Adipocyte (in vitro differentiated cells): ENCODE results near the gene MGAT5B.

Experiments
- DNase-seq: peaks from one replicate; pipeline ENCODE4 v3.0.0-alpha.2; 2015; ENCODE audit warnings: low read depth
- H3K27me3 ChIP-seq: replicated peaks from 2 replicates; pipeline ENCODE4 v1.7.0; 2013; ENCODE audit warnings: mild to moderate bottlenecking, low read length, moderate library complexity; ENCODE audit not compliant: control insufficient read depth, insufficient read depth
- H3K36me3 ChIP-seq: 2 replicates; pipeline ENCODE4 v1.7.0; 2013; ENCODE audit warnings: low read length, mild to moderate bottlenecking, moderate library complexity; ENCODE audit not compliant: control insufficient read depth, insufficient read depth, severe bottlenecking
- H3K4me1 ChIP-seq: 2 replicates; pipeline ENCODE4 v1.7.0; 2013; ENCODE audit warnings: mild to moderate bottlenecking, low read length, moderate library complexity; ENCODE audit not compliant: control insufficient read depth, insufficient read depth
- H3K4me3 ChIP-seq: 2 replicates; pipeline ENCODE4 v1.7.0; 2013; ENCODE audit warnings: mild to moderate bottlenecking, low read length, moderate library complexity
- H3K9ac ChIP-seq: 2 replicates; pipeline ENCODE4 v1.7.0; 2013; ENCODE audit warnings: mild to moderate bottlenecking, low read length, moderate library complexity
- H3K9me3 ChIP-seq: 2 replicates; pipeline ENCODE4 v1.7.0; 2013; ENCODE audit warnings: mild to moderate bottlenecking, low read length, moderate library complexity; ENCODE audit not compliant: control insufficient read depth

Gene MGAT5B

GRCh38 chr17:76893623-76894334, 25.6 kb downstream of the MGAT5B start:
- no peaks in the 10 kb centered on the region for H3K4me1 ChIP-seq
- H3K27me3 ChIP-seq: peaks cover 12% of the 10 kb centered on the region
- no peak overlapping the region for H3K4me3 ChIP-seq
- no peak for DNase-seq
- no peak overlapping the region for H3K9ac ChIP-seq
- H3K36me3 ChIP-seq: no peaks in the 10 kb centered on the region
- peaks cover 16% of the 10 kb centered on the region for H3K9me3 ChIP-seq

GRCh38 chr17:76894842-76895241, 26.6 kb downstream of the MGAT5B start:
- Histone ChIP-seq H3K9ac (no peak overlapping the region), H3K4me1 (no peaks in the 10 kb centered on the region), H3K9me3 (peaks cover 16% of the 10 kb centered on the region), H3K27me3 (peaks cover 17% of the 10 kb centered on the region), H3K36me3 (no peaks in the 10 kb centered on the region), H3K4me3 (no peak overlapping the region)
- DNase-seq: no peak

GRCh38 chr17:76897023-76897422, 28.8 kb downstream of the MGAT5B start:
- no peak for DNase-seq
- Histone ChIP-seq H3K36me3 (no peaks in the 10 kb centered on the region), H3K4me3 (no peak overlapping the region), H3K4me1 (no peaks in the 10 kb centered on the region), H3K9me3 (peaks cover 16% of the 10 kb centered on the region), H3K9ac (no peak overlapping the region), H3K27me3 (peaks cover 35% of the 10 kb centered on the region)

- no peaks in the 10 kb centered on the region for H3K36me3 ChIP-seq
- H3K4me3 ChIP-seq: no peak overlapping the region
- H3K27me3 ChIP-seq: peaks cover 39% of the 10 kb centered on the region
- H3K9me3 ChIP-seq: peaks cover 12% of the 10 kb centered on the region
- no peak overlapping the region for H3K9ac ChIP-seq
- no peak for DNase-seq
- no peaks in the 10 kb centered on the region for H3K4me1 ChIP-seq
These were observed 31.2 kb downstream of the MGAT5B start for GRCh38 chr17:76899414-76899813.

GRCh38 chr17:76900723-76901122, 32.5 kb downstream of the MGAT5B start:
- Histone ChIP-seq H3K27me3 (peaks cover 43% of the 10 kb centered on the region), H3K9me3 (no peaks in the 10 kb centered on the region), H3K4me3 (no peak overlapping the region), H3K36me3 (no peaks in the 10 kb centered on the region), H3K9ac (no peak overlapping the region), H3K4me1 (no peaks in the 10 kb centered on the region)
- DNase-seq: no peak

- no peaks in the 10 kb centered on the region for H3K4me1 ChIP-seq
- no peak for DNase-seq
- no peak overlapping the region for H3K9ac ChIP-seq
- H3K27me3 ChIP-seq: peaks cover 43% of the 10 kb centered on the region
- no peak overlapping the region for H3K4me3 ChIP-seq
- no peaks in the 10 kb centered on the region for H3K9me3 ChIP-seq
- H3K36me3 ChIP-seq: no peaks in the 10 kb centered on the region
These were observed 33.5 kb downstream of the MGAT5B start for GRCh38 chr17:76901542-76902197.

GRCh38 chr17:76902476-76902875, 34.3 kb downstream of the MGAT5B start:
- Histone ChIP-seq H3K36me3 (no peaks in the 10 kb centered on the region), H3K9ac (no peak overlapping the region), H3K9me3 (peaks cover under 1% of the 10 kb centered on the region), H3K4me3 (no peak overlapping the region), H3K27me3 (peaks cover 43% of the 10 kb centered on the region), H3K4me1 (no peaks in the 10 kb centered on the region)
- no peak for DNase-seq

- Histone ChIP-seq H3K4me1 (no peaks in the 10 kb centered on the region), H3K4me3 (no peak overlapping the region), H3K9ac (no peak overlapping the region), H3K27me3 (peaks cover 43% of the 10 kb centered on the region), H3K9me3 (peaks cover 4% of the 10 kb centered on the region), H3K36me3 (no peaks in the 10 kb centered on the region)
- no peak for DNase-seq
These were observed 35.4 kb downstream of the MGAT5B start for GRCh38 chr17:76903631-76904030.

- Histone ChIP-seq H3K4me1 (no peaks in the 10 kb centered on the region), H3K9me3 (peaks cover 4% of the 10 kb centered on the region), H3K9ac (no peak overlapping the region), H3K27me3 (peaks cover 40% of the 10 kb centered on the region), H3K36me3 (no peaks in the 10 kb centered on the region), H3K4me3 (no peak overlapping the region)
- DNase-seq: no peak
These were observed 35.9 kb downstream of the MGAT5B start for GRCh38 chr17:76904116-76904515.

GRCh38 chr17:76905036-76905435, 36.8 kb downstream of the MGAT5B start:
- Histone ChIP-seq H3K4me1 (no peaks in the 10 kb centered on the region), H3K9me3 (peaks cover 4% of the 10 kb centered on the region), H3K36me3 (no peaks in the 10 kb centered on the region), H3K9ac (no peak overlapping the region), H3K27me3 (peaks cover 32% of the 10 kb centered on the region), H3K4me3 (no peak overlapping the region)
- DNase-seq: no peak

- DNase-seq: no peak
- Histone ChIP-seq H3K36me3 (no peaks in the 10 kb centered on the region), H3K4me1 (no peaks in the 10 kb centered on the region)
These were observed 37.6 kb downstream of the MGAT5B start for GRCh38 chr17:76905836-76906235.

More at GRCh38 chr17:76905836-76906235, 37.6 kb downstream of the MGAT5B start:
- Histone ChIP-seq H3K27me3 (peaks cover 24% of the 10 kb centered on the region), H3K9me3 (peaks cover 4% of the 10 kb centered on the region), H3K4me3 (no peak overlapping the region), H3K9ac (no peak overlapping the region)
